HL-60/S4 (cell line): ENCODE measurements around the gene AP1S2.
"Not testable (repeated sequence)": the region's sequence is repeated elsewhere in the genome, so short reads cannot be mapped to it uniquely, and the experiment has no call there.

Source experiments
- in situ Hi-C: fragments of 300-500 bp; cut with MboI; formaldehyde crosslinking; loops from 2 replicates; pipeline ENCODE4 v1.14.3; 2022; ENCODE audit warnings: low sequenced_read_pairs

AP1S2 gene

GRCh38 chrX:15854712-15855567, at the start of gene AP1S2:
Gene AP1S2, minus strand, starts transcription at chrX:15854813. Its CDS starts 2,289 bp downstream, at chrX:15852524.
- in situ Hi-C loops = no loop called here

- in situ Hi-C loops = no loop called here
Measured at GRCh38 chrX:15903186-15903681, 48.6 kb upstream of the AP1S2 start.

GRCh38 chrX:15895334-15895733, 40.7 kb upstream of the AP1S2 start:
- in situ Hi-C loops = no loop called here

GRCh38 chrX:15894724-15895123, 40.1 kb upstream of the AP1S2 start:
- in situ Hi-C loops = no loop called here

GRCh38 chrX:15890463-15890862, 35.9 kb upstream of the AP1S2 start:
- in situ Hi-C loops = no loop called here

GRCh38 chrX:15888062-15888461, 33.4 kb upstream of the AP1S2 start:
- in situ Hi-C loops = no loop called here

GRCh38 chrX:15883540-15883863, 28.9 kb upstream of the AP1S2 start:
- in situ Hi-C loops = no loop called here

GRCh38 chrX:15882704-15883539, 28.3 kb upstream of the AP1S2 start:
- in situ Hi-C loops = no loop called here

- in situ Hi-C loops = no loop called here
Measured at GRCh38 chrX:15881381-15881897, 26.8 kb upstream of the AP1S2 start.

GRCh38 chrX:15877914-15878313, 23.3 kb upstream of the AP1S2 start:
- in situ Hi-C loops = not testable (repeated sequence)

- in situ Hi-C loops = no loop called here
Measured at GRCh38 chrX:15877380-15877779, 22.8 kb upstream of the AP1S2 start.

- in situ Hi-C loops = no loop called here
Measured at GRCh38 chrX:15874672-15875071, 20.1 kb upstream of the AP1S2 start.

- in situ Hi-C loops = no loop called here
Measured at GRCh38 chrX:15873566-15873965, 19.0 kb upstream of the AP1S2 start.

- in situ Hi-C loops = no loop called here
Measured at GRCh38 chrX:15870310-15870709, 15.7 kb upstream of the AP1S2 start.

- in situ Hi-C loops = no loop called here
Measured at GRCh38 chrX:15869695-15870094, 15.1 kb upstream of the AP1S2 start.

GRCh38 chrX:15866147-15866546, 11.5 kb upstream of the AP1S2 start:
- in situ Hi-C loops = no loop called here

GRCh38 chrX:15864629-15865028, 10.0 kb upstream of the AP1S2 start:
- in situ Hi-C loops = no loop called here

GRCh38 chrX:15864023-15864422, 9.4 kb upstream of the AP1S2 start:
- in situ Hi-C loops = no loop called here

GRCh38 chrX:15860921-15861320, 6.3 kb upstream of the AP1S2 start:
- in situ Hi-C loops = no loop called here

- in situ Hi-C loops = no loop called here
Measured at GRCh38 chrX:15858051-15858450, 3.4 kb upstream of the AP1S2 start.

GRCh38 chrX:15856636-15857035, 2.0 kb upstream of the AP1S2 start:
- in situ Hi-C loops = no loop called here

- in situ Hi-C loops = no loop called here
Measured at GRCh38 chrX:15856222-15856587, 1.6 kb upstream of the AP1S2 start.
